ENCODE results near the gene GRAMD4. TPM values are rescaled to one million over a fixed set of nuclear protein-coding genes. Genes with fewer than 3 reads are reported as not detected.

GRAMD4 gene
- total and polyA plus RNA-seq, 10 donors: 16.0 to 46.1 (median 28.6) TPM

DNA sequence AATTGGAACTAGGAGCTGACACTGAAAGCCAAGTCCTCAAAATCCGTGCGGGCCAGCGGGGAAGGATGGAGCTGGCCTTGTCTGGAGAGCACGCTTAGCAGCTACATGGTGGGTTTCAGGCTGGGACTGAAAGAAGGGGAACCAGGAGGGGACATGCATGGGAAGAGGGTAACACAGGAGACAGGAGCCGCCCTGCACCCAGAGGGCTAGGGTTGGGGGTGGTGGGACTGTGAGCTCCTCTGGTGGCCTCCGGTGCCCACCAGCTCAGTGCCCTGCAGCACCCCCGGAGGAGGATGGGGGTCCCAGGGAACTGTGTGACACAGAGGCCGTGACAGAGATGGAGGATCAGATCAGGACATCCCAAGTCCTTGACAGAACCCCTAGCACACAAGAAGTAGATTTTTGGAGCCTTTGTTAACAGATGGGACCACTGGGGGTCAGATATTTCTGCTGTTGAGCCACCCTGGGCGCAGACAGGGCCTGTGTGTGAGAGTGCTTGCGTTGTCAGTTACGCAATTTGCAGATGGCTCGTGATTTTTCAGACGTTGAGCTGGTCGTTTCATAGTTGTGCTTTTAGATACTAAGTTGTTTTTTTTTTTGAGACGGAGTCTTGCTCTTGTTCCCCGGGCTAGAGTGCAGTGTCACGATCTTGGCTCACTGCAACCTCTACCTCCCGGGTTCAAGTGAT, 21.3 kb upstream of the GRAMD4 start:
- Histone ChIP-seq H3K27ac (peak overlapping the region in 5 of 8 donors; percentile 48 to 71 (median 68)), H3K4me3 (no peak overlapping the region), H3K9me3 (no peaks in the 10 kb centered on the region), H3K27me3 (replicated peaks in 1 of 7) (no peaks in the 10 kb centered on the region), H3K4me1 (peaks cover 3 to 85% (median 39%) of the 10 kb centered on the region in 6 donors), H3K36me3 (no peaks in the 10 kb centered on the region)
- 64 to 83% (median 74%) methylated on average over 18 of the region's 18 CpGs for WGBS, 5 donors
- DNase-seq: peak; percentile 70
- TF ChIP-seq, protein P1, sequence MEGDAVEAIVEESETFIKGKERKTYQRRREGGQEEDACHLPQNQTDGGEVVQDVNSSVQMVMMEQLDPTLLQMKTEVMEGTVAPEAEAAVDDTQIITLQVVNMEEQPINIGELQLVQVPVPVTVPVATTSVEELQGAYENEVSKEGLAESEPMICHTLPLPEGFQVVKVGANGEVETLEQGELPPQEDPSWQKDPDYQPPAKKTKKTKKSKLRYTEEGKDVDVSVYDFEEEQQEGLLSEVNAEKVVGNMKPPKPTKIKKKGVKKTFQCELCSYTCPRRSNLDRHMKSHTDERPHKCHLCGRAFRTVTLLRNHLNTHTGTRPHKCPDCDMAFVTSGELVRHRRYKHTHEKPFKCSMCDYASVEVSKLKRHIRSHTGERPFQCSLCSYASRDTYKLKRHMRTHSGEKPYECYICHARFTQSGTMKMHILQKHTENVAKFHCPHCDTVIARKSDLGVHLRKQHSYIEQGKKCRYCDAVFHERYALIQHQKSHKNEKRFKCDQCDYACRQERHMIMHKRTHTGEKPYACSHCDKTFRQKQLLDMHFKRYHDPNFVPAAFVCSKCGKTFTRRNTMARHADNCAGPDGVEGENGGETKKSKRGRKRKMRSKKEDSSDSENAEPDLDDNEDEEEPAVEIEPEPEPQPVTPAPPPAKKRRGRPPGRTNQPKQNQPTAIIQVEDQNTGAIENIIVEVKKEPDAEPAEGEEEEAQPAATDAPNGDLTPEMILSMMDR (IDR thresholded peaks at IDR 0.05 in 8 of 11, conservative IDR thresholded peaks at IDR 0.05 in 3 of 11): no peak
- peak in 2 of 3 donors; percentile 9 to 27 for TF ChIP-seq POLR2AphosphoS5 (IDR thresholded peaks at IDR 0.05)
- intact Hi-C loops (cut with DNase I; ENCODE audit: low total_unique reads): no loop called here

DNA sequence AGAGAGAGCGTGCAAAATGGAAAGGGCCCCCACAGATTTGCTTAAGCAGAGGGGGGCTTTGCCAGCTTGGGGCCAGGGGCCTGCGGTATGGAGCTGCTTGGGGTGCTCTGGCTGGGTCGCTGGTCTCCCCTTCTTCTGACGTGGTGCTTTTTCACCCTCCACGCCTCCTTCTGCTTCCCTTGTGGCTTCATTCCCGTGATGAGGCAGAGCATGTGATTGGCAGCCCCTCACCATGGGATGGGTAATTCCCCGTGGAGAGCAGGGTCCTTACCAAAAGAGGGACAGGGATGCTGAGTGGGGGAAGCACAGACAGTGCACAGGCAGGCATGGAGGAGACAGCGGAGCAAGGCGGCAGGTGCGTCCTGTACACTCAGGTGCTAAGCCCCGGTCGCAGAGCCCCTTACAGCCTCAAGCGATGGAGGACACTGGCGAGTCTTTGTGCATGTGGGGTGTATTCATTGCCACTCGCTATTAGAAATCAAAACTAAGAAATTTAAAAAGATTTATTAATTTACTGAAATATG, 19.9 kb upstream of the GRAMD4 start:
- TF ChIP-seq POLR2A (IDR thresholded peaks at IDR 0.05): no peak
- TF ChIP-seq, protein P1 (IDR thresholded peaks at IDR 0.05 in 8 of 11, conservative IDR thresholded peaks at IDR 0.05 in 3 of 11): no peak
- TF ChIP-seq POLR2AphosphoS5 (IDR thresholded peaks at IDR 0.05): no peak
- intact Hi-C loops (cut with DNase I; ENCODE audit: low total_unique reads): no loop called here
- DNase-seq: peak; percentile 82
- Histone ChIP-seq H3K36me3 (no peaks in the 10 kb centered on the region), H3K4me3 (no peak overlapping the region), H3K9me3 (no peaks in the 10 kb centered on the region), H3K4me1 (peaks cover 4 to 80% (median 39%) of the 10 kb centered on the region in 6 donors), H3K27ac (peak overlapping the region in 2 of 8 donors; percentile 69 to 71), H3K27me3 (replicated peaks in 1 of 7) (no peaks in the 10 kb centered on the region)
- WGBS, 5 donors: 42 to 79% (median 68%) methylated on average over 15 of the region's 15 CpGs

DNA sequence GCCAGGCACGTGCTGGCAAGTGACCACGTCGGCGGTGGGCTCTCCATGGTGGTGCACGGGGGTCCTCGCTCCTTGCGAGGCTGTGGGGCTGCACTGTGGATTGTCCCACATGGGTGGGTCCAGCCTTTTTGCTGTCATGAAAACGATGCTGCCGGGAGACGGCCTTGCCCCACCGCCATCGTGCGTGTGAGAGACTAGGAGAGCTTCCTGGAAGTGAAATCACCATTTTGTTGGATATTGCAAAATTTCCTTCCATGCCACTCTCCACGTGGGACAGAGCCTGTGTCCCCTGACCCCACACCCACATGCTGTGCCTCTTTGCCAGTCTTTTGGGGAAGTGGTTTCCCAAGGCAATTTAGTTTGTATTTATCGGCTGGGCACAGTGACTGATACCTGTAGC, 18.2 kb upstream of the GRAMD4 start:
- no peak for DNase-seq
- Histone ChIP-seq H3K4me3 (no peak overlapping the region), H3K4me1 (peaks cover 0 to 63% (median 30%) of the 10 kb centered on the region in 6 donors), H3K27me3 (replicated peaks in 1 of 7) (no peaks in the 10 kb centered on the region), H3K27ac (peak overlapping the region in 3 of 8 donors; percentile 19 to 54 (median 36)), H3K36me3 (no peaks in the 10 kb centered on the region), H3K9me3 (no peaks in the 10 kb centered on the region)
- intact Hi-C loops (cut with DNase I; ENCODE audit: low total_unique reads): no loop called here
- WGBS, 5 donors: 51 to 75% (median 67%) methylated on average over 14 to 15 of the region's 15 CpGs
- TF ChIP-seq POLR2A (IDR thresholded peaks at IDR 0.05): no peak
- TF ChIP-seq POLR2AphosphoS5 (IDR thresholded peaks at IDR 0.05): peak; percentile 43 to 69 (median 53)
- TF ChIP-seq, protein P1 (IDR thresholded peaks at IDR 0.05 in 8 of 11, conservative IDR thresholded peaks at IDR 0.05 in 3 of 11): no peak

DNA sequence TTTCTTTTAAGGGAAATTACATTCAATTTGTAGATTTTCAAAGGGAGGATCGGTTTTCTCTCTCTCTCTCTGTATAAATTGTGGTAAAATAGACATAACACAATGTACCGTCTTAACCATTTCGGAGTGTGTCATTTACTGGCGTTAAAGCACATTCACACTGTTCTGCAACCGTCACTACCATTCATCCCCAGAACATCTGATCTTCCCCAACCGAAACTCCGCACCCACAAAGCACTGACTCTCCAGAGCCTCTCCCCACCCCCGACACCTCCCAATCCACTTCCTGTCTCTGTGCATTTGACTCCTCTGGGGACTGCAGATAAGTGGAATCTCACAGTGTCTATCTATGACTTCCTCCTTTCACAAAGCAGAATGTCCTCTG, 15.9 kb upstream of the GRAMD4 start:
- WGBS, 5 donors: 6 to 23% (median 13%) methylated on average over 8 of the region's 8 CpGs
- peak overlapping the region in 1 of 8 donors; percentile 38 for H3K4me3 ChIP-seq

More for the DNA sequence above, 15.9 kb upstream of the GRAMD4 start:
- peaks cover 0 to 54% (median 28%) of the 10 kb centered on the region in 6 donors for H3K4me1 ChIP-seq
- peak overlapping the region in 4 of 8 donors; percentile 9 to 57 (median 48) for H3K27ac ChIP-seq
- no peaks in the 10 kb centered on the region for H3K36me3 ChIP-seq
- no peaks in the 10 kb centered on the region for H3K27me3 ChIP-seq (replicated peaks in 1 of 7)
- DNase-seq: no peak
- no peaks in the 10 kb centered on the region for H3K9me3 ChIP-seq
- intact Hi-C loops (cut with DNase I; ENCODE audit: low total_unique reads): no loop called here
- TF ChIP-seq POLR2AphosphoS5 (IDR thresholded peaks at IDR 0.05) (peak in 1 of 3 donors; percentile 53), POLR2A (IDR thresholded peaks at IDR 0.05) (no peak)
- TF ChIP-seq, protein P1 (IDR thresholded peaks at IDR 0.05 in 8 of 11, conservative IDR thresholded peaks at IDR 0.05 in 3 of 11): no peak
